OCI-LY3 (cell line): ENCODE measurements around the gene MUC4.

Experiments
- EZH2phosphoT487 ChIP-seq: fragments of 200-600 bp; shearing (Covaris generic); IDR thresholded peaks from 2 replicates; pipeline ENCODE4 v1.6.1; 2018; ENCODE audit warnings: antibody characterized with exemption, mixed run types, low read depth
- TF ChIP-seq, protein P1 (sequence below): fragments of 200-600, 300-600 bp; sonication (generic); IDR thresholded peaks from 2 replicates; pipeline ENCODE4 v1.5.1; 2014; ENCODE audit warnings: antibody characterized with exemption, low read length, low read depth

DNA sequence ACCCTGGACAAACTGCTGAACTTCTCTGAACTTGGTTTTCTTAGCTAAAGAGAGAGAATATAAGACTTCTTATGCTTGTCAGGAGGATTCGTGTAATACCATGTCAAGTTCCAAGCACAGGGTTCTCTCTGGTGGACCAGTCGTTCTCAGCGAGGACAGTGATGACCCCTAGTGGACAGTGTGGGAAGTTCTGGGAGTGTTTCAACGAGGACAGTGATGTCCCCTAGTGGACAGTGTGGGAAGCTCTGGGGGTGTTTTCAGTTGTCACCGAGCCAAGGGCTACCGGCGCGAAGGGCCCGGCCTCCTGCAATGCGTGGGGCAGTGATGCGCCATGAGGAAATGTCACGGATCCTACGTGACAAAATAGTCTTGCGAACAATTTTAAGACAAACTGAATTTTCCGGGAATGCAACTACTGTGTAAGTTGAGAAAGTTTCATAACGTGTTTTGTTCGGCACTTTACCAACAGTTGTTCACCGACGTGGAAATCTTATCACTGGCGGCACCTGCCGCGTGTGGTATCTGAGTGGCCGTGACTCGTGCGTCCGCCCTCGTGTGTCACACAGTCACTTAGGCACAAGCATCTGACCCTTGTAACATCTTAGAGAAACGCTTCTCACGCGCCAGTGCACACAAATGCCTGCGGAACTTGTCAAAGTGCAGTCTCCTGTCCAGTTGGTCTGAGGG lies 39.3 kb upstream of the MUC4 start:
- TF ChIP-seq, protein P1, sequence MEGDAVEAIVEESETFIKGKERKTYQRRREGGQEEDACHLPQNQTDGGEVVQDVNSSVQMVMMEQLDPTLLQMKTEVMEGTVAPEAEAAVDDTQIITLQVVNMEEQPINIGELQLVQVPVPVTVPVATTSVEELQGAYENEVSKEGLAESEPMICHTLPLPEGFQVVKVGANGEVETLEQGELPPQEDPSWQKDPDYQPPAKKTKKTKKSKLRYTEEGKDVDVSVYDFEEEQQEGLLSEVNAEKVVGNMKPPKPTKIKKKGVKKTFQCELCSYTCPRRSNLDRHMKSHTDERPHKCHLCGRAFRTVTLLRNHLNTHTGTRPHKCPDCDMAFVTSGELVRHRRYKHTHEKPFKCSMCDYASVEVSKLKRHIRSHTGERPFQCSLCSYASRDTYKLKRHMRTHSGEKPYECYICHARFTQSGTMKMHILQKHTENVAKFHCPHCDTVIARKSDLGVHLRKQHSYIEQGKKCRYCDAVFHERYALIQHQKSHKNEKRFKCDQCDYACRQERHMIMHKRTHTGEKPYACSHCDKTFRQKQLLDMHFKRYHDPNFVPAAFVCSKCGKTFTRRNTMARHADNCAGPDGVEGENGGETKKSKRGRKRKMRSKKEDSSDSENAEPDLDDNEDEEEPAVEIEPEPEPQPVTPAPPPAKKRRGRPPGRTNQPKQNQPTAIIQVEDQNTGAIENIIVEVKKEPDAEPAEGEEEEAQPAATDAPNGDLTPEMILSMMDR: peak; percentile 100
- no peak for TF ChIP-seq EZH2phosphoT487
